GM10248 (cell line): Measurements from ENCODE around the gene FABP6.

ENCODE experiments used
- CTCF ChIA-PET: fragments of 300-600 bp; sonication (Branson Sonifier 250); formaldehyde crosslinking; extraction: SDS; loops from one replicate; lab custom pipeline; 2021; ENCODE audit warnings: antibody characterized with exemption; lab: Yijun Ruan, JAX
- POLR2A ChIA-PET: fragments of 350-650 bp; sonication (Branson Sonifier 250); formaldehyde crosslinking; extraction: SDS; loops from one replicate; lab custom pipeline; 2020; ENCODE audit warnings: antibody characterized with exemption; lab: Yijun Ruan, JAX
- DNase-seq: peaks from one replicate; pipeline ENCODE4 v3.0.0; 2012; ENCODE audit errors: extremely low spot score
- TF ChIP-seq, protein P1 (sequence below): IDR thresholded peaks from 2 replicates; pipeline ENCODE4 v1.5.1; 2012; ENCODE audit warnings: mild to moderate bottlenecking, low read depth; ENCODE audit errors: extremely low read depth, missing control alignments, control extremely low read depth

The FABP6 gene

GRCh38 chr5:160271396-160271795, 42.1 kb downstream of the FABP6 start:
- TF ChIP-seq, protein P1, sequence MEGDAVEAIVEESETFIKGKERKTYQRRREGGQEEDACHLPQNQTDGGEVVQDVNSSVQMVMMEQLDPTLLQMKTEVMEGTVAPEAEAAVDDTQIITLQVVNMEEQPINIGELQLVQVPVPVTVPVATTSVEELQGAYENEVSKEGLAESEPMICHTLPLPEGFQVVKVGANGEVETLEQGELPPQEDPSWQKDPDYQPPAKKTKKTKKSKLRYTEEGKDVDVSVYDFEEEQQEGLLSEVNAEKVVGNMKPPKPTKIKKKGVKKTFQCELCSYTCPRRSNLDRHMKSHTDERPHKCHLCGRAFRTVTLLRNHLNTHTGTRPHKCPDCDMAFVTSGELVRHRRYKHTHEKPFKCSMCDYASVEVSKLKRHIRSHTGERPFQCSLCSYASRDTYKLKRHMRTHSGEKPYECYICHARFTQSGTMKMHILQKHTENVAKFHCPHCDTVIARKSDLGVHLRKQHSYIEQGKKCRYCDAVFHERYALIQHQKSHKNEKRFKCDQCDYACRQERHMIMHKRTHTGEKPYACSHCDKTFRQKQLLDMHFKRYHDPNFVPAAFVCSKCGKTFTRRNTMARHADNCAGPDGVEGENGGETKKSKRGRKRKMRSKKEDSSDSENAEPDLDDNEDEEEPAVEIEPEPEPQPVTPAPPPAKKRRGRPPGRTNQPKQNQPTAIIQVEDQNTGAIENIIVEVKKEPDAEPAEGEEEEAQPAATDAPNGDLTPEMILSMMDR: no peak
- CTCF ChIA-PET: interaction anchor here (0.8 to 1.7 kb wide), 3 partner anchors 10 to 81 kb away, joined by 3 to 5 read pairs (median 4); no protein-coding TSS in a partner anchor
- POLR2A ChIA-PET: interaction anchor here (0.6 kb wide), 1 partner anchor 87 kb away, joined by 6 read pairs; no protein-coding TSS in a partner anchor
- DNase-seq: no peak

GRCh38 chr5:160271836-160272235, 42.5 kb downstream of the FABP6 start:
- TF ChIP-seq, protein P1: no peak
- ChIA-PET POLR2A (interaction anchor here (0.6 kb wide), 1 partner anchor 88 kb away, joined by 6 read pairs; no protein-coding TSS in a partner anchor), CTCF (interaction anchor here (0.8 to 1.7 kb wide), 3 partner anchors 10 to 81 kb away, joined by 3 to 5 read pairs (median 4); no protein-coding TSS in a partner anchor)
- no peak for DNase-seq

DNA sequence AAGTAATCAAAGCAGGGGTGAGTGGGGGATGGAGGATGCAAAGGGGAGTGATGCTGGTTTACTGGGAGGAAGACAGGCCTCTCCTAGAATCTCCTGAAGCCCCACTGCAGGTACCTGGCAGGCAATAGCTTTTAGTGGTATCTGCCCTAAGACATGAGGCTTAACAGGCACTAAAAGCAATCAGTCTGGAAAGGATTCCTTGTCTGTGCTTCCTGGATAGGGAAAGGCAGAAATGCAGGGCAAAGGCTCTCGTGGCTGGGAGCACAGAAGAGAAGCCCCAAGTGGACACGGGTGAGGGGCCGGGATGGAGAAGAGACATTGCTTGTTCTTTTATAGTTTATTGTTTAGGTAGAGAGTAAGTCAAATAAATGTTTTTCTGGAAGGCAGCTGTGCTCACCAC, 43.0 kb downstream of the FABP6 start:
- ChIA-PET CTCF (interaction anchor here (0.8 to 1.7 kb wide), 3 partner anchors 10 to 80 kb away, joined by 3 to 5 read pairs (median 4); no protein-coding TSS in a partner anchor), POLR2A (interaction anchor here (0.6 kb wide), 1 partner anchor 88 kb away, joined by 6 read pairs; no protein-coding TSS in a partner anchor)
- DNase-seq: no peak
- TF ChIP-seq, protein P1: no peak

GRCh38 chr5:160272889-160273288, 43.6 kb downstream of the FABP6 start:
- ChIA-PET POLR2A (no interaction called here), CTCF (no interaction called here)
- TF ChIP-seq, protein P1: no peak
- no peak for DNase-seq

DNA sequence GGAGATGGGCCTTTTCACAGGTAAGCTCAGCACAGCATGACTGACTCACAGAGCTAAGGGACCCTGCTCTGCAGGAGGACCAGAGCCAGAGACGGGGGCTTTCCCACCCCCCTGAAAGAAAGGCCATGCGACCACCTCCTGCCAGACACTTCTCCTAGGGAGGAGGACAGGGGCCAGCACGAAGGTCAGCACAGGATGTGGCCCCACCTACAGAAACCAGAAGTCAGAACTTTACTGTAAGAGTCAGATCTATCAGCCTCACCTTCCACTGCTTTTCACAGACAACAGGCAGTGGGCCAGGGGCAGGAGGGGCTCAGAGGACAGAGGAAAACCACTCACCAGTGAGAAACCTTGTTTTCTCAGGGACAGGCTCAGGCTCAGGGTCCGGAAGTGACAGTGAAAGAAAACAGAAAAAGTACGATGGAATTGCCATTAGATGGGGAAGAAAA, 45.2 kb downstream of the FABP6 start:
- DNase-seq: no peak
- POLR2A ChIA-PET: no interaction called here
- CTCF ChIA-PET: no interaction called here
- TF ChIP-seq, protein P1: no peak

GRCh38 chr5:160278343-160278742, 49.0 kb downstream of the FABP6 start:
- TF ChIP-seq, protein P1: no peak
- DNase-seq: no peak
- ChIA-PET POLR2A (no interaction called here), CTCF (no interaction called here)
